HCT116 (cell line): ENCODE data around the gene CCR7.

ENCODE experiments used
- CTCF ChIP-seq, 3 experiments: fragments of 200-600 bp in 1 of 3; sonication (generic) in 1 of 3; IDR thresholded peaks in 2 of 3; conservative IDR thresholded peaks in 1 of 3; 2 replicates each; pipeline ENCODE4 v1.5.1; 2012 to 2017; ENCODE audit warnings: low read depth in 2 of 3, low read length in 2 of 3, antibody characterized with exemption in 1 of 3, borderline replicate concordance in 1 of 3, control low read depth in 1 of 3, mild to moderate bottlenecking in 1 of 3, mixed read lengths in 1 of 3, mixed run types in 1 of 3, moderate library complexity in 1 of 3; ENCODE audit not compliant: insufficient read depth in 1 of 3
- EGR1 ChIP-seq: IDR thresholded peaks from 2 replicates; pipeline ENCODE4 v1.6.1; 2012; ENCODE audit warnings: low read depth
- EZH2 ChIP-seq: fragments of 200-600 bp; sonication (generic); IDR thresholded peaks from 2 replicates; pipeline ENCODE4 v1.6.1; 2017; ENCODE audit warnings: antibody characterized with exemption, mixed run types
- POLR2AphosphoS5 ChIP-seq: IDR thresholded peaks from 2 replicates; pipeline ENCODE4 v1.6.1; 2011; ENCODE audit warnings: mild to moderate bottlenecking, low read depth, low read length, moderate library complexity
- REST ChIP-seq: IDR thresholded peaks from 2 replicates; pipeline ENCODE4 v1.6.1; 2012; ENCODE audit warnings: low read depth
- SRF ChIP-seq: IDR thresholded peaks from 2 replicates; pipeline ENCODE4 v1.6.1; 2012; ENCODE audit warnings: low read depth
- TF ChIP-seq, protein P1 (sequence below): IDR thresholded peaks from 2 replicates; pipeline ENCODE4 v1.6.1; 2012
- TF ChIP-seq, protein P2 (sequence below): IDR thresholded peaks from 2 replicates; pipeline ENCODE4 v1.6.1; 2011; ENCODE audit warnings: mild to moderate bottlenecking, low read length, moderate library complexity; ENCODE audit not compliant: insufficient replicate concordance; ENCODE audit errors: extremely low read depth

DNA sequence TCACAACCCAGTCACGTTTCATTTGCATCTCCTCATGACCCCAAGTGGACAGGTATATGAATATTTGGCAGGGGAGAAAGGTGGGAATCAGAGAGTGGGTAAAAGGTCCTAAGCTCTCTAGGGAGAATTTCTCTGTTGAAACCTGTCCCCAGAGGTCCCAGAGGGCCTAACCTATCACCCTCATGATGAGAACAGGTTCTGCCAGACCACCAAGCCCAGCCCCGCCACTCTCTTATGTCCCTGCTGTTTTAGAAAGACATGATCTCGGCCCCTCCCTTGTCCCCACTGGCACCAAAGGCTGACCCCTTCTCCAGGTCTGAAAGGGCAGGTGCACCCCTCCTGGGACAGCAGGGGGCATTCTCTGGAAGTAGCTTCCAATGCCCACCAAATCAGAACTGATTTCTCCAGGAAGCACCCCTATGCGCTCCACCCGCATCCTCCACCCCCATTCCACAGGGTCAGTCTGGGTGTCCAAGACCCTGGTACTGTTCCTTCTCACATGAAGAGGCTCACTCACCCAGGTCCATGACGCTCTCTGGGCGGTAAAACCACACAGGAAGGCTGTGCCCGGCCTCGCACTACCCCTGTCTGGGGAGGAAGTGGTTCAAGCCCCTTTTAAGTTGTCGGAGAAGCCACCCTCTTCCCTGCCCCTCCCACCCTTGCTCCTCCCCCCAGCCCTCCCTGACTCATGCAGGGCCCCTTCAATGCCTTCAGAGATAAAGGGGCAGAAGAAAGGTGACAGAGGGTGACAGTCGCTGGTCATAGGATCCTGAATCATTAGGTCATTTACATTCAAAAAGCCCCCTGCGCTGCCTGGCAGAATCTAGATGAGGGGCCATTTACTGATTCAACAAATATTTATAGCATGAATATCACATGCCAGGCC is at the start of gene CCR7:
- TF ChIP-seq POLR2AphosphoS5 (no peak), REST (no peak), CTCF (IDR thresholded peaks at IDR 0.05 in 2 of 3, conservative IDR thresholded peaks at IDR 0.05 in 1 of 3; ENCODE audit: borderline replicate concordance in 1 of 3, insufficient read depth in 1 of 3, low read depth in 2 of 3, low read length in 2 of 3) (no peak), SRF (no peak), EGR1 (no peak), EZH2 (no peak)
- TF ChIP-seq, protein P1, sequence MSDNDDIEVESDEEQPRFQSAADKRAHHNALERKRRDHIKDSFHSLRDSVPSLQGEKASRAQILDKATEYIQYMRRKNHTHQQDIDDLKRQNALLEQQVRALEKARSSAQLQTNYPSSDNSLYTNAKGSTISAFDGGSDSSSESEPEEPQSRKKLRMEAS = no peak
- TF ChIP-seq, protein P2, sequence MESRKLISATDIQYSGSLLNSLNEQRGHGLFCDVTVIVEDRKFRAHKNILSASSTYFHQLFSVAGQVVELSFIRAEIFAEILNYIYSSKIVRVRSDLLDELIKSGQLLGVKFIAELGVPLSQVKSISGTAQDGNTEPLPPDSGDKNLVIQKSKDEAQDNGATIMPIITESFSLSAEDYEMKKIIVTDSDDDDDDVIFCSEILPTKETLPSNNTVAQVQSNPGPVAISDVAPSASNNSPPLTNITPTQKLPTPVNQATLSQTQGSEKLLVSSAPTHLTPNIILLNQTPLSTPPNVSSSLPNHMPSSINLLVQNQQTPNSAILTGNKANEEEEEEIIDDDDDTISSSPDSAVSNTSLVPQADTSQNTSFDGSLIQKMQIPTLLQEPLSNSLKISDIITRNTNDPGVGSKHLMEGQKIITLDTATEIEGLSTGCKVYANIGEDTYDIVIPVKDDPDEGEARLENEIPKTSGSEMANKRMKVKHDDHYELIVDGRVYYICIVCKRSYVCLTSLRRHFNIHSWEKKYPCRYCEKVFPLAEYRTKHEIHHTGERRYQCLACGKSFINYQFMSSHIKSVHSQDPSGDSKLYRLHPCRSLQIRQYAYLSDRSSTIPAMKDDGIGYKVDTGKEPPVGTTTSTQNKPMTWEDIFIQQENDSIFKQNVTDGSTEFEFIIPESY = no peak
